ENCODE results near the gene COL12A1.

GRCh38 chr6:75089921-75090320 is 115.9 kb downstream of the COL12A1 start:
- TF ChIP-seq CTCF (IDR thresholded peaks at IDR 0.05; ENCODE audit: insufficient read depth, low read length) = no peak
- no peak for TF ChIP-seq POLR2AphosphoS5 (IDR thresholded peaks at IDR 0.05; ENCODE audit: low read depth)
- TF ChIP-seq REST (IDR thresholded peaks at IDR 0.05; ENCODE audit: insufficient replicate concordance, low read depth) = no peak
- TF ChIP-seq SPI1 (IDR thresholded peaks at IDR 0.05; ENCODE audit: borderline replicate concordance, low read depth) = no peak

All from HL-60 (cell line).